Suprapubic skin (tissue), 4 donors: ENCODE results near the gene MPZL3. TPM values are rescaled to one million over a fixed set of nuclear protein-coding genes. Genes with fewer than 3 reads are reported as not detected.

ENCODE experiments used
- DNase-seq, 2 donors: peaks; one replicate each; pipeline ENCODE4 v3.0.0-alpha.2; 2019; ENCODE audit warnings: low spot score in 2 of 2
- H3K27ac ChIP-seq: fragments of 200-600 bp; sonication (generic); one replicate; pipeline ENCODE4 v1.5.1; 2019
- H3K27me3 ChIP-seq: fragments of 200-600 bp; sonication (generic); one replicate; pipeline ENCODE4 v1.5.1; 2019
- H3K36me3 ChIP-seq: fragments of 200-600 bp; sonication (generic); one replicate; pipeline ENCODE4 v1.5.1; 2019
- H3K4me1 ChIP-seq: fragments of 200-600 bp; sonication (generic); one replicate; pipeline ENCODE4 v1.5.1; 2019
- H3K4me3 ChIP-seq: fragments of 200-600 bp; sonication (generic); one replicate; pipeline ENCODE4 v1.5.1; 2019; ENCODE audit warnings: mild to moderate bottlenecking
- H3K9me3 ChIP-seq: fragments of 200-600 bp; sonication (generic); one replicate; pipeline ENCODE4 v1.5.1; 2019
- CTCF ChIP-seq, 2 donors: fragments of 200-600 bp in 1 of 2; fragments of 450-650 bp in 1 of 2; sonication (generic) in 1 of 2; IDR thresholded peaks; one replicate each; pipeline ENCODE4 v1.5.1; 2016 to 2019; ENCODE audit warnings: antibody characterized with exemption in 2 of 2, mild to moderate bottlenecking in 1 of 2, moderate library complexity in 1 of 2
- EP300 ChIP-seq: sonication (generic); formaldehyde crosslinking; IDR thresholded peaks from one replicate; pipeline ENCODE4 v1.6.1; 2017; ENCODE audit warnings: antibody characterized with exemption
- POLR2A ChIP-seq, 2 donors: fragments of 450-650 bp; IDR thresholded peaks; one replicate each; pipeline ENCODE4 v1.6.1; 2017; ENCODE audit warnings: antibody characterized with exemption in 2 of 2, mild to moderate bottlenecking in 2 of 2, moderate library complexity in 2 of 2
- POLR2AphosphoS5 ChIP-seq, 3 donors: sonication (generic); formaldehyde crosslinking; IDR thresholded peaks; one replicate each; pipeline ENCODE4 v1.6.1; 2017; ENCODE audit warnings: antibody characterized with exemption in 3 of 3
- WGBS: methylation state at CpG from one replicate; pipeline ENCODE4 v1.1.5; 2018; 5-methylcytosine and 5-hydroxymethylcytosine counted together
- total RNA-seq, 4 donors: library from RNA; depleted of rRNA; stranded (reverse); fragments of >200 nt; gene quantifications; one replicate each; pipeline ENCODE4 v1.1.0, GENCODE V29; 2016

The MPZL3 gene
- total RNA-seq, 4 donors from 2014 or later: 23.9 to 87.2 (median 56.1) TPM

- Histone ChIP-seq H3K27me3 (peaks cover 7% of the 10 kb centered on the region), H3K4me1 (no peaks in the 10 kb centered on the region), H3K9me3 (no peaks in the 10 kb centered on the region), H3K27ac (no peak overlapping the region), H3K4me3 (peak overlapping the region; percentile 8), H3K36me3 (no peaks in the 10 kb centered on the region)
- no peak for DNase-seq
- 83% methylated on average over 2 of the region's 2 CpGs for WGBS
- TF ChIP-seq POLR2A (IDR thresholded peaks at IDR 0.05) (no peak), CTCF (IDR thresholded peaks at IDR 0.05) (no peak), POLR2AphosphoS5 (IDR thresholded peaks at IDR 0.05) (no peak), EP300 (no peak)
Measured at GRCh38 chr11:118223570-118223969, 28.6 kb downstream of the MPZL3 start.

- no peaks in the 10 kb centered on the region for H3K36me3 ChIP-seq
- 58% methylated on average over 4 of the region's 4 CpGs for WGBS
- no peaks in the 10 kb centered on the region for H3K9me3 ChIP-seq
- H3K4me1 ChIP-seq: no peaks in the 10 kb centered on the region
- H3K4me3 ChIP-seq: no peak overlapping the region
- no peak for TF ChIP-seq CTCF (IDR thresholded peaks at IDR 0.05)
- TF ChIP-seq POLR2A (IDR thresholded peaks at IDR 0.05): no peak
- TF ChIP-seq POLR2AphosphoS5 (IDR thresholded peaks at IDR 0.05): no peak
- TF ChIP-seq EP300: no peak
- H3K27me3 ChIP-seq: peaks cover 7% of the 10 kb centered on the region
- DNase-seq: no peak
- no peak overlapping the region for H3K27ac ChIP-seq
Measured at GRCh38 chr11:118222437-118222836, 29.7 kb downstream of the MPZL3 start.

- TF ChIP-seq POLR2AphosphoS5 (IDR thresholded peaks at IDR 0.05) (no peak), POLR2A (IDR thresholded peaks at IDR 0.05) (no peak), CTCF (IDR thresholded peaks at IDR 0.05) (no peak), EP300 (no peak)
- no peaks in the 10 kb centered on the region for H3K36me3 ChIP-seq
- H3K9me3 ChIP-seq: no peaks in the 10 kb centered on the region
- DNase-seq: no peak
- no peak overlapping the region for H3K27ac ChIP-seq
- H3K4me1 ChIP-seq: no peaks in the 10 kb centered on the region
- H3K27me3 ChIP-seq: peaks cover 7% of the 10 kb centered on the region
- WGBS: 81% methylated on average over 5 of the region's 5 CpGs
- H3K4me3 ChIP-seq: no peak overlapping the region
Measured at GRCh38 chr11:118221419-118221818, 30.7 kb downstream of the MPZL3 start.

GRCh38 chr11:118219732-118220131, 32.4 kb downstream of the MPZL3 start:
- no peak overlapping the region for H3K4me3 ChIP-seq
- H3K9me3 ChIP-seq: no peaks in the 10 kb centered on the region
- DNase-seq: no peak
- WGBS: 75% methylated on average over 1 of the region's 1 CpG
- H3K27me3 ChIP-seq: peaks cover 7% of the 10 kb centered on the region
- H3K27ac ChIP-seq: no peak overlapping the region
- no peaks in the 10 kb centered on the region for H3K4me1 ChIP-seq
- H3K36me3 ChIP-seq: no peaks in the 10 kb centered on the region
- TF ChIP-seq POLR2A (IDR thresholded peaks at IDR 0.05): no peak
- TF ChIP-seq EP300: no peak
- TF ChIP-seq CTCF (IDR thresholded peaks at IDR 0.05): no peak
- no peak for TF ChIP-seq POLR2AphosphoS5 (IDR thresholded peaks at IDR 0.05)

- DNase-seq: no peak
- Histone ChIP-seq H3K9me3 (no peaks in the 10 kb centered on the region), H3K27ac (no peak overlapping the region), H3K27me3 (peaks cover 8% of the 10 kb centered on the region), H3K4me1 (no peaks in the 10 kb centered on the region), H3K36me3 (no peaks in the 10 kb centered on the region), H3K4me3 (no peak overlapping the region)
- TF ChIP-seq EP300 (no peak), POLR2AphosphoS5 (IDR thresholded peaks at IDR 0.05) (no peak), POLR2A (IDR thresholded peaks at IDR 0.05) (no peak), CTCF (IDR thresholded peaks at IDR 0.05) (no peak)
Measured at GRCh38 chr11:118219244-118219643, 32.9 kb downstream of the MPZL3 start.
